IPS-15b (cell line): ENCODE measurements around the gene A4GNT.

ENCODE experiments used
- H3K27me3 ChIP-seq: one replicate; pipeline ENCODE4 v1.6.1; 2013; ENCODE audit warnings: low read length; ENCODE audit not compliant: control insufficient read depth, insufficient read depth
- H3K36me3 ChIP-seq: one replicate; pipeline ENCODE4 v1.6.1; 2013; ENCODE audit warnings: low read length; ENCODE audit not compliant: control insufficient read depth, insufficient read depth
- H3K4me1 ChIP-seq: one replicate; pipeline ENCODE4 v1.6.1; 2013; ENCODE audit warnings: mild to moderate bottlenecking, low read length; ENCODE audit not compliant: control insufficient read depth, insufficient read depth
- H3K4me3 ChIP-seq: one replicate; pipeline ENCODE4 v1.5.1; 2013; ENCODE audit warnings: low read depth, low read length
- H3K9ac ChIP-seq: one replicate; pipeline ENCODE4 v1.6.1; 2013; ENCODE audit warnings: low read depth, mild to moderate bottlenecking, low read length
- H3K9me3 ChIP-seq: one replicate; pipeline ENCODE4 v1.6.1; 2013; ENCODE audit warnings: mild to moderate bottlenecking, low read length; ENCODE audit not compliant: control insufficient read depth, insufficient read depth

The A4GNT gene

DNA sequence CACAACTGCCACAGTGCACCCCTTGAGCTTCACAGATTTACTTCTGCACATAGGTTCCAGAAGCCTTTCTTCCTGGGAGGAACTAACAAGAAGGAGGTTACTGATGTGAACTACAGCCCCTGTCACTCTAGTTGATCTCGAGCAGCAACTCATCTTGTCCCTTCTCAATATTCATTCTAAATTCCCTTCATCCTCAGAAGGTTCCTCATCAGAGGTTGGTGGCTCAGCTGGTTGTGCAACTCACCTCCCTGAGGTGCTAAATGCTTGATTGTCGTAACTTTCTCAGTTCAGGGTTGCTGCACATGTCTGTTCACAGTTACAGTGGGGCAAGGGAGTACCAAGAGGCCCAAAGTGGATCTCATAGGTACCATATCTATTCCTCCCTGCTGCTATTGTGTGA is 5.7 kb upstream of the A4GNT start:
- H3K4me1 ChIP-seq, result no peaks in the 10 kb centered on the region
- H3K4me3 ChIP-seq, result no peak overlapping the region
- no peaks in the 10 kb centered on the region for H3K36me3 ChIP-seq
- H3K9me3 ChIP-seq, result no peaks in the 10 kb centered on the region
- no peak overlapping the region for H3K9ac ChIP-seq
- H3K27me3 ChIP-seq, result no peaks in the 10 kb centered on the region

DNA sequence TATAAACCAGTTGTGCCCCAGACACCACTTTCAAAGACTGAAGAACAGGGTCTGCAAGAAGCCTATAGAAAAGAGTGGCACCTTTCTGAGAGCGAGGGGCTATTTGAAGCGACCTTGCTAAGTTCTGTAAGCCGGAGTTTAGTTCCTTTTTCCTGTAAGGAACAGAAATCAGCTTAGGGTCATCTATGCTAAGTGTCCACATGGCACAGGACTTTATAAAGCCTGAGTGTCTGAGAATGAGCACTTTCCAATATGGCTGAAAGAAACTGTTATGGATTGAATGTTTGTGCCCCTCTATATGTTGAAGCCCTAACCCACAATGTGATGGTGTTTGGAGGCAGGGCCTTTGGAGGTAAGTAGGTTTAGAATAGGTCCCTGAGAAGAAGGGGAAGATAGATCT is 4.0 kb upstream of the A4GNT start:
- H3K27me3 ChIP-seq, result no peaks in the 10 kb centered on the region
- H3K4me3 ChIP-seq, result no peak overlapping the region
- H3K9ac ChIP-seq, result no peak overlapping the region
- H3K36me3 ChIP-seq, result no peaks in the 10 kb centered on the region
- H3K9me3 ChIP-seq, result no peaks in the 10 kb centered on the region
- no peaks in the 10 kb centered on the region for H3K4me1 ChIP-seq

DNA sequence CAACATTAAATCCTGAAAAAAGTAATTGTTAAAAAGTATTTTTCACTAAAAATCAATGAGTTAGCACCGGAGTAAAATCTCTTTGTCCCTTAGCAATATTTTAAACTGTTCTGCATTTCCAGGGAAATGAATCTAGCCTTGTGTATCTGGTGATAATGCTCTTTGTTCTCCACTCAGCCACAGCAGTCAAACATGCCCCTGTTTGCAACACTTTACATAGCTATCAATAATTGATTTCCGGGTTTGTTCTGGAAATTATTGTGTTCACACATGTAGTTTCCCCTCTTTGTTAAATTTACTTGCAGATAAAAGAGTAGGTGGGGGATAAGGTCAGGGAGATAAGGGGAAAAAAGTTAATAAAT is 3.6 kb upstream of the A4GNT start:
- H3K27me3 ChIP-seq, result no peaks in the 10 kb centered on the region
- H3K4me1 ChIP-seq, result no peaks in the 10 kb centered on the region
- no peaks in the 10 kb centered on the region for H3K9me3 ChIP-seq
- H3K4me3 ChIP-seq, result no peak overlapping the region
- no peak overlapping the region for H3K9ac ChIP-seq
- H3K36me3 ChIP-seq, result no peaks in the 10 kb centered on the region

DNA sequence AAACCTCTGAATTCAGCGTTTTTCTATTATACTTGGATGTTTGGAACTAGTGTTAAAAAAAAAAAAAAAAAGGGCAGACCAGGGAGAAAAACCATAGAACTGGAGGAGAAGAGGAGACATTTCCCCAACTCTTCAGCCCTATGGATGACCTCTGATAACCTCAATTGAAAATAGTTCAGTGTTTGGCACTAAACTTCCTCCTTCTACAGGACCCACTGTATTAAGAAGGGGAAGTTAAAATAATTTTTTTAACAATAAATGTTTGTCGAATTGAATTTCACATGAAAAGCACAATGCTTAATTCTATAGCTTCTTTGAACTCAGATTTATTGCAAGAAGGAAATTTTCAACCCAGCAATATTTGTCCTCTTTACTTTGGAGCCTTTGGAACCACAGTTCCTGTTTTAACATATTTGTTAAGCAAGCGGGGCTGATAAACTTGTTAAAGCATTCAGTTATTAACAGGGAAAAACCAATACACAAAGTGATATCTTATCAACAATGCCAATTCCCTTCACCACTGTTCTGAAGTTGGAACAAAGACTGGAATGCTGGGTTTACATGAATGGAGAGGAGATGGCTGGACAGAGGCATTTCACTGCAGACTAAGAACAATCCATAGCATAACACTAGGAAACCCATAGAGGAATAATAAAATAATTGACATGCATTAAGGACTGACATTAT is 3.1 kb upstream of the A4GNT start:
- H3K36me3 ChIP-seq, result no peaks in the 10 kb centered on the region
- H3K9ac ChIP-seq, result no peak overlapping the region
- H3K9me3 ChIP-seq, result no peaks in the 10 kb centered on the region
- no peak overlapping the region for H3K4me3 ChIP-seq
- no peaks in the 10 kb centered on the region for H3K27me3 ChIP-seq
- H3K4me1 ChIP-seq, result no peaks in the 10 kb centered on the region

DNA sequence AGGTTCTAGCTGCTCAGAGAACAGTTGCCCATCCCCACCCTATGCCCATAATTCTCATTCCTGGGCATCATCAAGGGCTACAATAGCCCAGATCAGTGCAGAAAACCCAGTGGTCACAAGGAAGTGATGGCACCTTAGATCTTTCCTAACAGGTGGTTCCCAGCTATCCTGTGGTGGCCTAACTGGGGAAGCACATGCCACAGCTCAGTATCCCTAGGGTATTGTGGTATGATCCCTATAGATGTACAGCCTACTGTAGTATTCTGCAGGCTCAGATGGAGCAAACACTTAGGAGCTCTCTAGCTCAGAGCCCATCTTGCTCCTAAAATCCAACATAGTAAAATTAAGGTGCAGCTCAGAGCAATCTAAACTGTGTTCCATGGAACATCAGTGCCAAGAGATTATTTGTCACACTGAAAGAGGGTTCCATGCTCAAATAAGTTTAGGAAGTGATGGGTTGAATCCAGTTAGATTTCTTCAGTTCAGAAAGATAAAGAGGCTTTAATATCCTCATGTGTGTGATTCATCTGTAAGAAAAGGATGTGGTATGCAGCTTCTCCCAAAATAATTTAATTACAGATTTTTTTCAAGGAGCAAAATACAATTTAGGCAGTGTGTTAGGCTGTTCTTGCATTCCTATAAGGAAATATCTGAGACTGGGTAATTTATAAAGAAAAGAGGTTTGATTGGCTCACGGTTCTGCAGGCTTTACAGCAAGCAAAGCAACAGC is 4.4 kb downstream of the A4GNT start:
- Histone ChIP-seq H3K4me3 (no peak overlapping the region), H3K9ac (no peak overlapping the region), H3K9me3 (no peaks in the 10 kb centered on the region)

DNA sequence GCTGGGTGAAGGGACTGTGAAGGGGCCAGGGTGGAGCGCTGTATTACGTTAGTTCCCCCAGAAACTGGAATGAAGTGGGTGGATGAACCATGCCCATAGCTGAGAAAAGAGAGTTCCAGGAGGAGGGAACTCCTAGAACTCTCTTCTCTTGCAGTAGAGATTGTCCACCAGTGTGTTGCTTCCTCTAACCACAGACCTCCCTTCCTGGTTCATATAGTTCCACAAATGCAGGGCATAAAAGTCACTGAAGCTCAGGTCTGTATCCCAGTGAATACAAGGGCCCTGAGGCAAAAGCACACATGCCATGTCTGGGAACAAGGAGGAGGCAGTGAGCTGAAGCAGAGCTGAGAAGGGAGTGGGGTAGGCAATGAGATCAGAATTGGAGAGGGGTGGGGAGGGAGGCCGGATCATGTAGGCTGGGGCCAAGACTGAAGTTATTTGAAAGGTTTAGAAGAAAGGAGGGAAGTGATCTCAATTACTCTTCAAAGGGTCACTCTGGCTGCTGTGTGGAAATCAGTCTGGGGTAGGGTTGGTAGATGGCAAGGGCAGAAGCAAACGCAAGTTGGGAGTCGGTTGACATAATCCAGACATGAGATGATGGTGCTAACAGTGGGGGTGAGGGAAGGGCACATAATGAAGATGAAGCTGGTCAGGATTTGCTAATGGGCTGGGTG is 6.5 kb downstream of the A4GNT start:
- Histone ChIP-seq H3K9ac (no peak overlapping the region), H3K27me3 (no peaks in the 10 kb centered on the region), H3K9me3 (no peaks in the 10 kb centered on the region), H3K4me1 (no peaks in the 10 kb centered on the region), H3K4me3 (no peak overlapping the region), H3K36me3 (no peaks in the 10 kb centered on the region)

More for the DNA sequence above, 4.4 kb downstream of the A4GNT start:
- Histone ChIP-seq H3K4me1 (no peaks in the 10 kb centered on the region), H3K27me3 (no peaks in the 10 kb centered on the region), H3K36me3 (no peaks in the 10 kb centered on the region)

DNA sequence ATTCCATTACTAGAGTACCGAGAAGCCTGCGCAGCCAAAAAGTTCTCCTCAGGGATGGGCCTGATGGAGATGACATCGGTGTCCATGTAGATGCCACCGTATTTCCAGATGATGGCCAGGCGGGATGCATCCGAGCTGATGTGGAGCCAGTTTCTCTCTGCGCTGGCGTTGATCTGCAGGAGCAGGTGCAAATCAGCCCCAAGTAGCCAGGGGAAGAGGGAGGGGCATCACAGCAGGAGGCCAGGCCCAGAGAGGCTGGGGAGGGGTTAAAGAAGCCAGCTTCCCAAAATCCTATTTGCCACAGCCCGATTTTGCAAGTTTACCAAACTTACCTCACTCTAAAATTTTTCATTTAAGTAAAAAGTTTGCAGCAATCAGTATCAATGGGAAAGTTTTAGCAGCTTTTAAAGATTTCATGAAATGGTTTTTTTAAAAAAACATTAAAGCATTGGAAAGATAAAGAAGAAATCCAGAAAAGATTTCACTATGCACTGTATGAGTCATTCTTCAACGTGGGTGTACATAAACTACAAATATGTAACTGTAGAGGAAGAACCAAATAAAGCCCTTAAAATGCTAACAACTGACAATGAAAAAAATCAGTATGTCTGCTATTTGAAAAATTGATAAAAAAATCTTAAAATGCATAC is 7.4 kb downstream of the A4GNT start:
- Histone ChIP-seq H3K27me3 (no peaks in the 10 kb centered on the region), H3K36me3 (no peaks in the 10 kb centered on the region), H3K4me1 (no peaks in the 10 kb centered on the region), H3K9me3 (no peaks in the 10 kb centered on the region), H3K9ac (no peak overlapping the region), H3K4me3 (no peak overlapping the region)

DNA sequence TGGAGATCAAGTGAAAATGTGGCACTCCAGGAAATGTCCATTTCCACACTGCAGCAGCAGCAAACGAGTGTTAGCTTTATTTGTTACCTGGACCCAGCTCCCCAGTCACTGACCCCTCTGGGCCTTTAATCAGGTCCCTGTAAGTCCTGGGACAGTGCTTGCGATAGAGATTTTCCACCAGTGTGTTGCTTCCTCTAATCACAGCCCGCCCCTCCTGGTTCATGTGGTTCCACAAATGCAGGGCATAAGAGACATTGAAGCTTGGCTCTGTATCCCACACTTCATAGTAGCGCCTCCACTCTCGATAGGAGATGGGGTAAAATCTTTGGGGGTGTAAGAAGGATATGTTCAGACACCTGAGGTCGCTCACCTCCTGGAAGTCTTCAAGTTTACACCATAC is 8.0 kb downstream of the A4GNT start:
- Histone ChIP-seq H3K4me1 (no peaks in the 10 kb centered on the region), H3K27me3 (no peaks in the 10 kb centered on the region), H3K9ac (no peak overlapping the region), H3K4me3 (no peak overlapping the region), H3K36me3 (no peaks in the 10 kb centered on the region), H3K9me3 (no peaks in the 10 kb centered on the region)

DNA sequence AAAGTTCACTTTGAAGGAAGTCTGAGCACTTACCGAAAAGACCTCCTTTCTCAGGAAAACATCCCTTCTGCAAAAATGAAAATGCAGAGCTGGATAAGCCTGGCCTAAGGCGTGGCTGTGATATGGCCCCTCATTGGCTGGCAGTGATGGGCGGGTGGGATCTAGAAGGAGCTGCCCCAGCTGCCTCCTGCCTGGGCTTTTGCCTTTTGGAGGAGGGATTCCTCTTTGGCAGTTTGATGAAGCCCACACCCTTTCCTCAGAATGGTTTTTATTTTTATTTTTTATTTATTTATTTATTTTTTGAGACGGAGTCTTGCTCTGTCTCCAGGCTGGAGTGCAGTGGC is 12.8 kb downstream of the A4GNT start:
- Histone ChIP-seq H3K4me1 (no peaks in the 10 kb centered on the region), H3K27me3 (no peaks in the 10 kb centered on the region), H3K36me3 (no peaks in the 10 kb centered on the region), H3K4me3 (no peak overlapping the region), H3K9ac (no peak overlapping the region), H3K9me3 (no peaks in the 10 kb centered on the region)

DNA sequence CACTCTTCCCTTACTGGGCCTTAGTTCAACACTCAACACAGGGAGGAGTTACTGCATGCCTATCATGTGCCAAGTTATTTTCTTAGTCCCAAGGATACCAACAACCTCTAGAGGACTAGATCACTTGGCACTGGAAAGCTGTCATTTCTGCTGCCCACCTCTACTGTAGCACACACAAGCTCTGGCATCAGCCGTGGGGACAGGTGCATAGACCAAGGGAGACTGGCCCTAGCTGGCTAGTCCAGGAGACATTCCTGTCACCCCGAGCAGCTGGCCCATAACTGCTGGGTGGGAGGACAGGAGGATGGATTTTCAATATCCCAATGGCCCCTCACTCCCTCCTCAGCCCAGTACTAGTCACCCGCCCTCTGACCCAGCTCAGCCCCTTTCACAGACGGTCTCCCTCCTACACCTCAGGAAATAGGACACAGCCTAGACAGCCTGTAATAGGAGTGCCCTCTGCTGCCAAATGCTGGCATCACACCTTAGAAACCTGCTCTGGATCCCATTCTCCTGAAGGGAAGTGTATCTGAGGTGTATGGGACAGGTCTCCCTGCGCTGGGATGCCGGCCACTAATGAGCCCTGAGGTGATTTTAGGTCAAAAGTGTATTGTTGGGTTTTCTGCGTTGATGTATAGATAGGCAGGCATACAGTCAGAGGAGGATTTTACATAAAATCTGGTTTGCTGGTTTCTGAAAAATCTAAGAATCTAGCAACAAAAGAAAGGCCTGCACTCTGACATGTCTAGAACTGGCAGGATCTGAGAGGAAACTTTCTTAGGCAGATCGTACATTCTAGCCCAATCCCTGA is 13.4 kb downstream of the A4GNT start:
- H3K27me3 ChIP-seq, result no peaks in the 10 kb centered on the region
- H3K36me3 ChIP-seq, result no peaks in the 10 kb centered on the region
- peaks cover 4% of the 10 kb centered on the region for H3K4me1 ChIP-seq
- H3K4me3 ChIP-seq, result no peak overlapping the region
- H3K9ac ChIP-seq, result no peak overlapping the region
- no peaks in the 10 kb centered on the region for H3K9me3 ChIP-seq
